K562 (cell line): ENCODE measurements around the gene PLEKHH3. TPM values are rescaled to one million over a fixed set of nuclear protein-coding genes. Genes with fewer than 3 reads are reported as not detected.

ENCODE experiments used
- ILF3 ChIP-seq: fragments of 450-650 bp; IDR thresholded peaks from 2 replicates; pipeline ENCODE4 v1.6.1; 2018; ENCODE audit warnings: antibody characterized with exemption, mild to moderate bottlenecking, moderate library complexity, borderline replicate concordance
- KAT7 ChIP-seq: sonication (generic); formaldehyde crosslinking; IDR thresholded peaks from 2 replicates; pipeline ENCODE4 v1.8.0; 2022; ENCODE audit warnings: missing genetic modification reagents, mild to moderate bottlenecking, borderline replicate concordance
- MEF2A ChIP-seq: IDR thresholded peaks from 2 replicates; pipeline ENCODE4 v1.6.1; 2011; ENCODE audit warnings: low read depth, mild to moderate bottlenecking, low read length, moderate library complexity; ENCODE audit not compliant: control insufficient read depth
- POLR2A ChIP-seq: fragments of 450-650 bp; conservative IDR thresholded peaks from 2 replicates; pipeline ENCODE4 v1.6.1; 2016
- PTBP1 ChIP-seq: fragments of 200-400 bp; formaldehyde crosslinking; IDR thresholded peaks from 2 replicates; pipeline ENCODE4 v1.6.1; 2017; ENCODE audit warnings: low read depth, low read length
- SAFB ChIP-seq: fragments of 200-400 bp; formaldehyde crosslinking; IDR thresholded peaks from 2 replicates; pipeline ENCODE4 v1.6.1; 2017; ENCODE audit warnings: low read depth, low read length, borderline replicate concordance
- SIN3B ChIP-seq: fragments of 450-650 bp; IDR thresholded peaks from 2 replicates; pipeline ENCODE4 v1.6.1; 2017; ENCODE audit warnings: low read depth, mild to moderate bottlenecking, moderate library complexity
- SMARCB1 ChIP-seq: IDR thresholded peaks from 2 replicates; pipeline ENCODE4 v1.6.1; 2011; ENCODE audit warnings: improper control_type of control experiment, low read depth; ENCODE audit not compliant: insufficient read length
- TCF7L2 ChIP-seq: fragments of 150-350 bp; IDR thresholded peaks from 2 replicates; pipeline ENCODE4 v1.6.1; 2016; ENCODE audit warnings: low read depth, mild to moderate bottlenecking, low read length, moderate library complexity
- ZNF239 ChIP-seq: fragments of 250-450 bp; sonication (Bioruptor Pico); IDR thresholded peaks from 2 replicates; pipeline ENCODE4 v1.4.0; 2020; ENCODE audit warnings: mild to moderate bottlenecking
- ZNF311 ChIP-seq: fragments of 250-450 bp; sonication (Bioruptor Pico); IDR thresholded peaks from 2 replicates; pipeline ENCODE4 v1.4.0; 2020; ENCODE audit warnings: mild to moderate bottlenecking, moderate library complexity
- ZNF384 ChIP-seq: IDR thresholded peaks from 2 replicates; pipeline ENCODE4 v1.6.1; 2012; ENCODE audit warnings: low read depth, low read length, improper control_type of control experiment
- ZNF707 ChIP-seq: fragments of 250-450 bp; sonication (Bioruptor Pico); conservative IDR thresholded peaks from 2 replicates; pipeline ENCODE4 v1.8.0; 2022; ENCODE audit warnings: inconsistent platforms, mild to moderate bottlenecking, moderate library complexity
- ZSCAN29 ChIP-seq: fragments of 450-650 bp; IDR thresholded peaks from 2 replicates; pipeline ENCODE4 v1.6.1; 2017
- ZSCAN32 ChIP-seq: fragments of 450-650 bp; formaldehyde crosslinking; IDR thresholded peaks from 2 replicates; pipeline ENCODE4 v1.4.0; 2020; ENCODE audit warnings: mild to moderate bottlenecking, moderate library complexity
- polyA plus RNA-seq, 8 experiments: library from polyadenylated mRNA; depleted of rRNA in 4 of 8; stranded (reverse) in 5 of 8; unstranded in 3 of 8; fragments of >200 nt; fragmentation: Nextera tagmentation in 2 of 8; fragmentation: Illumina TruSeq in 1 of 8; extraction: Ambion mirVana in 2 of 8; extraction: Trizol in 1 of 8; gene quantifications; 2 replicates each; pipeline versions ENCODE4 v1.2.1 to v1.2.3, GENCODE V29; 2011 to 2014; ENCODE audit warnings: inconsistent platforms in 1 of 8, missing spikeins in 1 of 8
- total RNA-seq, 7 experiments: library from RNA; depleted of rRNA in 6 of 7; stranded (reverse); fragments of >200 nt in 6 of 7; fragmentation: Illumina TruSeq in 2 of 7; extraction: Trizol in 2 of 7; gene quantifications; 2 replicates each; pipeline versions ENCODE4 v1.2.1 to v1.2.3, GENCODE V29; 2011 to 2021; ENCODE audit warnings: low replicate concordance in 1 of 7
- TF ChIP-seq, protein P1 (sequence below), 2 experiments: fragments of 250-450 bp in 1 of 2; fragments of 450-650 bp in 1 of 2; sonication (Bioruptor Pico) in 1 of 2; IDR thresholded peaks; 2 replicates each; pipeline versions ENCODE4 v1.6.1 to v1.8.0; 2016 to 2021; ENCODE audit warnings: mild to moderate bottlenecking in 2 of 2, moderate library complexity in 2 of 2, missing compliant biosample characterization in 1 of 2, missing genetic modification characterization in 1 of 2
- TF ChIP-seq, protein P2 (sequence below): fragments of 200-400 bp; formaldehyde crosslinking; IDR thresholded peaks from 2 replicates; pipeline ENCODE4 v1.6.1; 2017; ENCODE audit warnings: mild to moderate bottlenecking, low read depth, low read length, moderate library complexity
- TF ChIP-seq, protein P3 (sequence below): fragments of 250-450 bp; sonication (Bioruptor Pico); IDR thresholded peaks from 2 replicates; pipeline ENCODE4 v1.8.0; 2022; ENCODE audit warnings: inconsistent platforms, mild to moderate bottlenecking, moderate library complexity, borderline replicate concordance
- TF ChIP-seq, protein P4 (sequence below): sonication (generic); formaldehyde crosslinking; IDR thresholded peaks from 2 replicates; pipeline ENCODE4 v1.8.1; 2023; ENCODE audit warnings: missing genetic modification reagents, mild to moderate bottlenecking, borderline replicate concordance

Gene PLEKHH3
- total and polyA plus RNA-seq, 9 of the 15 experiments (the other 6 are each of a cell fraction or from before 2014, with no cell fraction given), result 0.58 to 34.5 (median 5.0) TPM

DNA sequence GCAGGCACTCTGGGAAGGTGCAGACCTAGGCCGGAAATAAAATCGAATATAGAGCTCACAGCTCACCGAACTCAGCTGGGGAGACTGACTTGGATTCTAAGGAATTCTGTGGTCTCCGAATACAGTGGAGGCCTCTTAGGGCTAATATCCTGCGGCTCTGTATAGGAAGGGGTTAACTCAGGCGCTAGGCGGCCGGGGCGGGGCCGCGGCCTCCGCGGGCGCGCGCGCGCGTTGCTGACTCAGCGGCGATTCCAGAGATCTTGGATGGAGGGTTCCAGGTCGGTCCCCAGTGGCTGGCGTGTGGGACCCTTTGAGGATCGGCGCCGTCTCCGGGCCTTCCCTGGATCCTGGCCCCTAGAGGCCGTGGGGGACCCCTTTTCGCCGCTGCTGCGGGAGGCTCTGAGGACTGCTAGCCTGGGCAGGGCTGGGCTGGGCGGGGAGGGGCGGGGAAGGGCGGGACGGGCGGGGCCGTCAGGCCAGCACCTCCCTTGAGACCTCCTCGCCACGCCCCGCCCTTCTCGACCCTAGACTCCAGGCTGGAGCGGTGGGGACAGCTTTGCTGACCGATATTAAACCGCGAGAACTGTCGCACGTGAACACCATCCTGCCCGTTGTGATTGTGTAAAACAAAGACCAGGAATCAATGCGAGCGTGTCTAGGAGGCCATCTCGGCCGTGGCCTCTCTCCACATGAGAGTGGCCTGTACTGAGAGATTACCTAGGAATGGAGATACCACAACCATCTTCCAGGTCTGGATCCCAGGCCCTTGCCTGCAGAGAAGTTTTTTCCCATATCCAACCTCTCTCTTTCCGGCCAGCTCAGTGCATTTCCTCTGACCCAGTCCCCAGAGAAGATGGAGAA is 1.4 kb upstream of the PLEKHH3 start (continued):
- TF ChIP-seq, protein P1, sequence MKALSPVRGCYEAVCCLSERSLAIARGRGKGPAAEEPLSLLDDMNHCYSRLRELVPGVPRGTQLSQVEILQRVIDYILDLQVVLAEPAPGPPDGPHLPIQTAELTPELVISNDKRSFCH (CRISPR knock-in tag; IDR thresholded peaks at IDR 0.05), result no peak
- TF ChIP-seq, protein P1 (tag; IDR thresholded peaks at IDR 0.05), result no peak
- TF ChIP-seq ZNF311 (CRISPR knock-in tag), result no peak
- no peak for TF ChIP-seq ILF3
- TF ChIP-seq ZNF239 (CRISPR knock-in tag), result no peak
- TF ChIP-seq ZSCAN32 (CRISPR knock-in tag), result no peak
- TF ChIP-seq, protein P2, sequence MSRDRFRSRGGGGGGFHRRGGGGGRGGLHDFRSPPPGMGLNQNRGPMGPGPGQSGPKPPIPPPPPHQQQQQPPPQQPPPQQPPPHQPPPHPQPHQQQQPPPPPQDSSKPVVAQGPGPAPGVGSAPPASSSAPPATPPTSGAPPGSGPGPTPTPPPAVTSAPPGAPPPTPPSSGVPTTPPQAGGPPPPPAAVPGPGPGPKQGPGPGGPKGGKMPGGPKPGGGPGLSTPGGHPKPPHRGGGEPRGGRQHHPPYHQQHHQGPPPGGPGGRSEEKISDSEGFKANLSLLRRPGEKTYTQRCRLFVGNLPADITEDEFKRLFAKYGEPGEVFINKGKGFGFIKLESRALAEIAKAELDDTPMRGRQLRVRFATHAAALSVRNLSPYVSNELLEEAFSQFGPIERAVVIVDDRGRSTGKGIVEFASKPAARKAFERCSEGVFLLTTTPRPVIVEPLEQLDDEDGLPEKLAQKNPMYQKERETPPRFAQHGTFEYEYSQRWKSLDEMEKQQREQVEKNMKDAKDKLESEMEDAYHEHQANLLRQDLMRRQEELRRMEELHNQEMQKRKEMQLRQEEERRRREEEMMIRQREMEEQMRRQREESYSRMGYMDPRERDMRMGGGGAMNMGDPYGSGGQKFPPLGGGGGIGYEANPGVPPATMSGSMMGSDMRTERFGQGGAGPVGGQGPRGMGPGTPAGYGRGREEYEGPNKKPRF, result no peak
- TF ChIP-seq, protein P3, sequence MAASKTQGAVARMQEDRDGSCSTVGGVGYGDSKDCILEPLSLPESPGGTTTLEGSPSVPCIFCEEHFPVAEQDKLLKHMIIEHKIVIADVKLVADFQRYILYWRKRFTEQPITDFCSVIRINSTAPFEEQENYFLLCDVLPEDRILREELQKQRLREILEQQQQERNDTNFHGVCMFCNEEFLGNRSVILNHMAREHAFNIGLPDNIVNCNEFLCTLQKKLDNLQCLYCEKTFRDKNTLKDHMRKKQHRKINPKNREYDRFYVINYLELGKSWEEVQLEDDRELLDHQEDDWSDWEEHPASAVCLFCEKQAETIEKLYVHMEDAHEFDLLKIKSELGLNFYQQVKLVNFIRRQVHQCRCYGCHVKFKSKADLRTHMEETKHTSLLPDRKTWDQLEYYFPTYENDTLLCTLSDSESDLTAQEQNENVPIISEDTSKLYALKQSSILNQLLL (CRISPR knock-in tag), result no peak
- no peak for TF ChIP-seq ZNF707 (CRISPR knock-in tag)
- no peak for TF ChIP-seq SIN3B
- no peak for TF ChIP-seq SAFB
- 0 out of 2 replicates have a peak, but pooled peaks have one; percentile 10 for TF ChIP-seq ZNF384
- no peak for TF ChIP-seq MEF2A
- TF ChIP-seq, protein P4, sequence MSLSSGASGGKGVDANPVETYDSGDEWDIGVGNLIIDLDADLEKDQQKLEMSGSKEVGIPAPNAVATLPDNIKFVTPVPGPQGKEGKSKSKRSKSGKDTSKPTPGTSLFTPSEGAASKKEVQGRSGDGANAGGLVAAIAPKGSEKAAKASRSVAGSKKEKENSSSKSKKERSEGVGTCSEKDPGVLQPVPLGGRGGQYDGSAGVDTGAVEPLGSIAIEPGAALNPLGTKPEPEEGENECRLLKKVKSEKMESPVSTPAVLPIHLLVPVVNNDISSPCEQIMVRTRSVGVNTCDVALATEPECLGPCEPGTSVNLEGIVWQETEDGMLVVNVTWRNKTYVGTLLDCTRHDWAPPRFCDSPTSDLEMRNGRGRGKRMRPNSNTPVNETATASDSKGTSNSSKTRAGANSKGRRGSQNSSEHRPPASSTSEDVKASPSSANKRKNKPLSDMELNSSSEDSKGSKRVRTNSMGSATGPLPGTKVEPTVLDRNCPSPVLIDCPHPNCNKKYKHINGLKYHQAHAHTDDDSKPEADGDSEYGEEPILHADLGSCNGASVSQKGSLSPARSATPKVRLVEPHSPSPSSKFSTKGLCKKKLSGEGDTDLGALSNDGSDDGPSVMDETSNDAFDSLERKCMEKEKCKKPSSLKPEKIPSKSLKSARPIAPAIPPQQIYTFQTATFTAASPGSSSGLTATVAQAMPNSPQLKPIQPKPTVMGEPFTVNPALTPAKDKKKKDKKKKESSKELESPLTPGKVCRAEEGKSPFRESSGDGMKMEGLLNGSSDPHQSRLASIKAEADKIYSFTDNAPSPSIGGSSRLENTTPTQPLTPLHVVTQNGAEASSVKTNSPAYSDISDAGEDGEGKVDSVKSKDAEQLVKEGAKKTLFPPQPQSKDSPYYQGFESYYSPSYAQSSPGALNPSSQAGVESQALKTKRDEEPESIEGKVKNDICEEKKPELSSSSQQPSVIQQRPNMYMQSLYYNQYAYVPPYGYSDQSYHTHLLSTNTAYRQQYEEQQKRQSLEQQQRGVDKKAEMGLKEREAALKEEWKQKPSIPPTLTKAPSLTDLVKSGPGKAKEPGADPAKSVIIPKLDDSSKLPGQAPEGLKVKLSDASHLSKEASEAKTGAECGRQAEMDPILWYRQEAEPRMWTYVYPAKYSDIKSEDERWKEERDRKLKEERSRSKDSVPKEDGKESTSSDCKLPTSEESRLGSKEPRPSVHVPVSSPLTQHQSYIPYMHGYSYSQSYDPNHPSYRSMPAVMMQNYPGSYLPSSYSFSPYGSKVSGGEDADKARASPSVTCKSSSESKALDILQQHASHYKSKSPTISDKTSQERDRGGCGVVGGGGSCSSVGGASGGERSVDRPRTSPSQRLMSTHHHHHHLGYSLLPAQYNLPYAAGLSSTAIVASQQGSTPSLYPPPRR (CRISPR knock-in tag), result no peak
- TF ChIP-seq TCF7L2, result no peak
- TF ChIP-seq SMARCB1, result no peak
- no peak for TF ChIP-seq ZSCAN29
- peak; percentile 74; the same call in 1 of the 2 replicates for TF ChIP-seq POLR2A
- TF ChIP-seq KAT7, result 0 out of 2 replicates have a peak, but pooled peaks have one; percentile 52
- TF ChIP-seq PTBP1, result no peak
